ENCODE data around the gene WNT7B.
A peak's percentile ranks its signal among the peaks of the same experiment; 100 is the strongest.

Gene WNT7B

DNA sequence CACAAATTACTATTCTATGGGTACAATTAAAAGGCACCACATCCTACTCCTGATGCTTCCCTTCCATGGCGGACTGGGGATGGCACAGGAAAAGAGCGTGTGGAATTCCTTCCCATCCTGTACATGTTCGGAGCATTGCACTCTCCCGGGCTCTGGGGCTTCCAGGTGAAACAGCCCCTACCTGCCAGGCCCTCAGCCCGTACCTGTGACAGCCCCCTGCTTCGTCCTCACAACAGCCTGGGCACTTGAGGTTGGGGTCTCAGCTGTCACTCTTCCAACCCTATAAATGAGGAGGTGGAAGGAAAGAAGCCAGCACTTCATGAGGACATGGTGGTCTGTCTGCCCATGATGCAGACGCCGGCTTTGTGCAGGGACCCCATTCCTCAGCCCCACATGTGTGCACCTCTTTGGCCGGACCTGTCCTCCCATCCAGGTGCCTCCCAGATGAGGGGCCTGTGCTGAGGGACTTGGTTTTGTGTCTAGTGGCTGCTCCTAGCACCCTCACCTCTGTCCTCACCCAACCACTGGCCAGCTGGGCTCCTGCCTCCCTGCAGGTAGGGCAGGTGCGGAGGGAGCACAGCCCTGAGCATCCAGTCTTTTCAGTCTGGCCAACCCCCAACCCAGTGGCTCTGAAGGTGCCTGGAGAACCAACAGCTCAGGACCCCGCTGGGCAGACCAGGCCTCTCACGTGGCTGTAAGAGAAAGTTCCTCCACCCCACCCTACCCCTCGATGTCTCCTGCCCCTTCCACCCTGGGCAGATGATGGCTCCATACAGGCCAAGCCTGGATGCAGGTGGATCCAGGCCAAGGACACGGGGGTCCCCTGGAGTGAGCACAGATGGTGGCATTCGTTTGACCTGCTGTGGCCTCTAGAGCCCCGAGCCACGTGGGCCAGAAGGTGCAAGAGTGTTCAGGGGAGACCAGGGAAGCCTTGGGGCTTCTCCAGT is 23.4 kb upstream of the WNT7B start:
- H3K27ac ChIP-seq (ENCODE audit: low read depth, low read length), result no peak overlapping the region

DNA sequence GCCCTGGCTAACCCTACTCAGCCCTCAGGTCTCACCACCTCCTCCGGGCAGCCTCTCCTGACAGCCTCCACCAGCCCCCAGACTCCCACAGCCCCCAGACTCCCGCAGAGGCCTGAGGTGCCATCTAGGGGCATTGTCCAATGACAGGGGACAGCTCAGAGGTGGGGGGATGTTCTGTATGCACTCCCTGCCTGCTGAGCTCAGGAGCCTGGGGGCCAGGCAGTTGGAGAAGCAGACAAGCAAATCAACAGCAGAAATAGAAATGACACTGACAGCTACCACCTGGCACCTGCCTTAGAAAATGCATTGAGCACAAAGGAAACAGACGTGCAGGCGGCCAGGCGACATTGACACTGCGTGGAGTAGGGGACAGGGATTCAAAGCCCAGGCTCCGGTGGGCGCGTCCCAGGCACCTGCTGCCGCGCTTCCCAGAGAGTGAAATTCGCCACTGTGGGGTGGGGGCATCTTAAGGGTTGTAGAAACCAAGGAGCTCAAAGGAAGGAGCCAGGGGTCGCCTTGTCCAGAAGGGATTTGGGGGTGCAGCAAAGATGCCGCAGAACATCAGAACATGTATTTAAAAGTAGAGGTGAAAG is 22.5 kb upstream of the WNT7B start:
- no peaks in the 10 kb centered on the region for H3K36me3 ChIP-seq (ENCODE audit: insufficient read depth, low read length)
- no peak overlapping the region for H2AFZ ChIP-seq (ENCODE audit: low read length, unreplicated experiment)
- H3K27me3 ChIP-seq (ENCODE audit: insufficient read depth, low read length), result no peaks in the 10 kb centered on the region
- H3K4me1 ChIP-seq (ENCODE audit: control insufficient read depth, insufficient read depth, low read length, unreplicated experiment), result peaks cover 49% of the 10 kb centered on the region
- H3K27ac ChIP-seq (ENCODE audit: low read depth, low read length), result no peak overlapping the region
- H3K4me3 ChIP-seq (ENCODE audit: low read depth, low read length), result no peak overlapping the region
- H3K79me2 ChIP-seq (ENCODE audit: control insufficient read depth, insufficient read depth, low read length, unreplicated experiment), result no peaks in the 10 kb centered on the region

More for the DNA sequence above, 23.4 kb upstream of the WNT7B start:
- no peak overlapping the region for H3K4me3 ChIP-seq (ENCODE audit: low read depth, low read length)
- H2AFZ ChIP-seq (ENCODE audit: low read length, unreplicated experiment), result no peak overlapping the region
- no peaks in the 10 kb centered on the region for H3K79me2 ChIP-seq (ENCODE audit: control insufficient read depth, insufficient read depth, low read length, unreplicated experiment)
- no peaks in the 10 kb centered on the region for H3K36me3 ChIP-seq (ENCODE audit: insufficient read depth, low read length)
- no peaks in the 10 kb centered on the region for H3K27me3 ChIP-seq (ENCODE audit: insufficient read depth, low read length)
- peaks cover 45% of the 10 kb centered on the region for H3K4me1 ChIP-seq (ENCODE audit: control insufficient read depth, insufficient read depth, low read length, unreplicated experiment)

DNA sequence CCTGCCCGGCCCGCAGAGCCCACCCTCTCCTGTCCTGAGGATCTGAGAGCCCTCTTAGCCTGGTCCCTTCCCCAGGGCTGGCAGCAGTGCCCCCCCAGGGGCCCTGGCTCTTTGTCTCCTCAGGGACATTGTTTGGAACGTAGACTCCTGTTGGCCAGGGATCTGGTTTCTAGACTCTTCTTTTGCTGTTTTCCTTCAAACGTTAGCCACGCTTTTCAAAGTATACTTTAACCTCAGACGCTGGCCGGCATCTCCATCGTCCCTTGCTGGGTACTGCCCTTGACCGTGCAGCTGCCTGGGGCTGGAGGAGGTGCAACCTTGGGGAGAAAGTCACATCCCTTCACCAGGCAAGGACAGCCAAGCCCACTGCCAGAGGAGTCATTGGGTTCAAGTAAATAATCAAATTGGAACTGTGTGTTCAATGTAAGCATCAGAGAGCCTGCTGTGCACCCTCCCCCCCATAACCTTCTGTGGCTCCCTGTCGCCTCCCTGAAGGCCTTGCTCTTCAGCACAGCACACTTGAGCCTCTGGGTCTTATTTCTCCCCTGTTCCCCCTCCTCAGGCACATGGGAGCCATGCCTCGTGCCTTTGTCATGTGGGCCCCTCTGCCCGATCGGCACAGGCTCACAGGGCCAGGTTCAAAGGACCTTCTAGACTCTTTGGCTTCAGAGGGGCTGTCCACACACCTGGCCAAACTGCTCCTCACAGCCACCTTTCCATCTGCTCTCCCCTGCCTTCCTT is 21.8 kb upstream of the WNT7B start:
- Histone ChIP-seq H2AFZ (ENCODE audit: low read length, unreplicated experiment) (no peak overlapping the region), H3K4me3 (ENCODE audit: low read depth, low read length) (no peak overlapping the region), H3K4me1 (ENCODE audit: control insufficient read depth, insufficient read depth, low read length, unreplicated experiment) (peaks cover 48% of the 10 kb centered on the region), H3K79me2 (ENCODE audit: control insufficient read depth, insufficient read depth, low read length, unreplicated experiment) (no peaks in the 10 kb centered on the region), H3K27me3 (ENCODE audit: insufficient read depth, low read length) (no peaks in the 10 kb centered on the region), H3K27ac (ENCODE audit: low read depth, low read length) (no peak overlapping the region), H3K36me3 (ENCODE audit: insufficient read depth, low read length) (no peaks in the 10 kb centered on the region)

DNA sequence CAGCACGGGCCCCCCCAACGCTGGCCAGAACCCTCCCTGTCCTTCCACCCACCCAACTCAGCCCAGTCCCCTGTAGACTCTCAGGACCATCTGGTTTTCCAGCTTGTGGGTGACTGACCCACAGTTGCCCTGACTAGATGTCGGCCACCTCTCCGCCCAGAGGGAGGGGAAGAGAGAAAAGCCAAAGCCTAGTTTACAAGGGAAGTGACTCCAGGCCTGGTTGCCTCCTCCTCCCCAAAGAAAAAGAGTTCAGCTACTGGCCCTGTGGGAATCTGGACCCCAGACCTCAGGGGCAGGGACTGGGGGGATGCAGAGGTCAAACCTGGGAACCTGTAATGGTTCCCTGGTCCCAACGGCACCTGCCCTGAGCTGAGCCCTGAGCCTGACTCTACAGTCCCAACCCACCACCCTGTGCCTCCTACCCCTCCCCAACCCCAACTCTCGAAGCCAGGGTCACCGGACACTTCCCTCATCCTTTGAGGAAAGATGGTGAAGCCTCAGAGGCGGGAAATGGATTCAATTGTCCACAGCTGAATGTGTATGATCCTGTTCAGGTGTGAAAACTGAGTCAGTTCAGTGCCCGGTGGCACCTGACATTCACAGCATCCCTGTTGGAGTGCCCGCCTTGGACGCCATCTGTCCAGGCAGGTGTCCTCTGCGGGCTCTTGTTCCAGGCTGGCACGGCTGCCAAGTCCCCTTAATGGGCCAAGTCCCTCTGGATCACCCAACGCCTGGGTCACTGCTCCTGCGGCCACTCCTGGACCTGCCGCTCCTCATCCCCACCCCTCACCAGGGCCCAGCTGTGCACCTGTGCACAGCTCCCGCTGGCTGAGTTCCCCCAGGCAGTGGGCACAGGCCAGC is 21.0 kb upstream of the WNT7B start:
- Histone ChIP-seq H3K4me3 (ENCODE audit: low read depth, low read length) (no peak overlapping the region), H3K27me3 (ENCODE audit: insufficient read depth, low read length) (no peaks in the 10 kb centered on the region), H3K4me1 (ENCODE audit: control insufficient read depth, insufficient read depth, low read length, unreplicated experiment) (peaks cover 40% of the 10 kb centered on the region), H2AFZ (ENCODE audit: low read length, unreplicated experiment) (no peak overlapping the region), H3K36me3 (ENCODE audit: insufficient read depth, low read length) (no peaks in the 10 kb centered on the region), H3K27ac (ENCODE audit: low read depth, low read length) (peak overlapping the region; percentile 90), H3K79me2 (ENCODE audit: control insufficient read depth, insufficient read depth, low read length, unreplicated experiment) (no peaks in the 10 kb centered on the region)

DNA sequence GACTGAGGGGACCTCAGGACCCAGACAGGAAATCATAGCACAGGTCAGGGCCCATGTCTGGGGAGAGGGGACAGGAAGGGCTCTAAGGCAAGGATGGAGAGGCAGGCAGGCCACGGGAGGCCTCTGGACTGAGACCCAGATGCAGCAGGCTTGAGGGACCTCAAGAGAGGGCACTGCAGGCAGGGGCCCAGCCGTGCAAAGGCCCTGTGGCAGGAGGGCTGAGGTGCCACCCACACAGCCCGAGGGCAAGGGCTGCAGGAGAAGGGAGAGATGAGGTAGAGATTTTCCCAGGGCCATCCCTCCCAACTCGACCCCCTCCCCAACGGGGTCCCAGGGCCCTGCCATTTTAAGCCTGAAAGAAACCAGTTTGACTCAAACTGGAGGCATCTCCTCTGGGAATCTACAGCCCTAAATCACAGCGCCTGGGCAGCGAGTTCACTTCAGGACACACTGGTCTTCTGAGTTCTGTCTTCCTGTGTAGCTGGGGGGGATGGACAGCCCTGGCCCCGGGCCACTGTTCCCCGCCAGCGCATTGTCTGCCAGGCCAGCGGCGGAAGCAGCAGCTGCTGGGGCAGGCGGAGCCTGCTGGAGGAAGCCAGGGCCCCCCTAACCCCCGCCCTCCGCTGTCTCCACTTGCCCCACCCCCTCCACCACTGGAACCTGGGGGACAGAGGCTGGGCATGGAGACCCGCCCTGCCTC is 20.3 kb upstream of the WNT7B start:
- Histone ChIP-seq H3K4me3 (ENCODE audit: low read depth, low read length) (peak overlapping the region; percentile 48), H3K27ac (ENCODE audit: low read depth, low read length) (peak overlapping the region; percentile 90), H2AFZ (ENCODE audit: low read length, unreplicated experiment) (no peak overlapping the region)

DNA sequence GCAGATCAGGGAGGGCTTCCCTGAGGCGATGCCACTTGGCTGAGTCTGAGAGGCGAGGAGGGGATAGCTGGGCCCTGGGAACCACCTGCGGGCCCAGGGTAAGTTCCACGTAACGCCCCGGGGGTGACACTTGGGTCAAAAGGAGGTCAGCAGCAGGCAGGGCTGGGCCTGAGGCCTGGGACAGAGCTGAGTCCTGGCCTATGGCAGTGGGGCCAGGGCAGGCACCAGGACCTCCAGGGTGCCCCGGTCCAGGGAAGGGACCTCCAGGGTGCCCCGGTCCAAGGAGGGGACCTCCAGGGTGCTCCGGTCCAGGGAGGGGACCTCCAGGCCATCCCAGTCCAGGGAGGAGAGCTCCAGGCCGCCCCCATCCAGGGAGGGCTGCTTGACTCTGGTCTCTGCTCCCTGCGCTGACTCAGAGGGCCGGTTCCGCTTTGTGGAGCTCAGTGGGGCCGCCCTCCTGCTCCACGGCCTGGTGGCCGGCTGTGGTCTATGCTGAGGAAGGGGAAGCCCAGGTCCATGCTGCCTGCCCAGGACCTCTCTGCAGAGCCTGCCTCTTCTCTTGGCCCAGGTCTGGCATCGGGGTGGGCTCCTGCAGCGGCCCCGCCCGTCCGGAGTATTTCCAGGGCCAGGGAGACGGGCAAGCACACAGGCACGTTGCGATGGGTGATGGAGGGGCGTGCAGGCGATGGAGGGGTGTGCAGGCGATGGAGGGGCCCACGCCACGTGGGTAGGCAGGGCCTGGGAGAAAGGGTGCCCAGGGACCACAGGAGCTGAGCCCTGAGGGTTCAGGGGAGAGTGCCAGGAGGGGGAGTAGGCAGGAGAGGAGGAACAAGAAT is 19.5 kb upstream of the WNT7B start:
- H3K27me3 ChIP-seq (ENCODE audit: insufficient read depth, low read length), result no peaks in the 10 kb centered on the region
- H3K36me3 ChIP-seq (ENCODE audit: insufficient read depth, low read length), result no peaks in the 10 kb centered on the region
- peak overlapping the region; percentile 48 for H3K4me3 ChIP-seq (ENCODE audit: low read depth, low read length)
- peaks cover 33% of the 10 kb centered on the region for H3K4me1 ChIP-seq (ENCODE audit: control insufficient read depth, insufficient read depth, low read length, unreplicated experiment)
- H3K27ac ChIP-seq (ENCODE audit: low read depth, low read length), result peak overlapping the region; percentile 90
- no peaks in the 10 kb centered on the region for H3K79me2 ChIP-seq (ENCODE audit: control insufficient read depth, insufficient read depth, low read length, unreplicated experiment)
- H2AFZ ChIP-seq (ENCODE audit: low read length, unreplicated experiment), result no peak overlapping the region

More for the DNA sequence above, 20.3 kb upstream of the WNT7B start:
- Histone ChIP-seq H3K79me2 (ENCODE audit: control insufficient read depth, insufficient read depth, low read length, unreplicated experiment) (no peaks in the 10 kb centered on the region), H3K36me3 (ENCODE audit: insufficient read depth, low read length) (no peaks in the 10 kb centered on the region), H3K4me1 (ENCODE audit: control insufficient read depth, insufficient read depth, low read length, unreplicated experiment) (peaks cover 33% of the 10 kb centered on the region), H3K27me3 (ENCODE audit: insufficient read depth, low read length) (no peaks in the 10 kb centered on the region)

DNA sequence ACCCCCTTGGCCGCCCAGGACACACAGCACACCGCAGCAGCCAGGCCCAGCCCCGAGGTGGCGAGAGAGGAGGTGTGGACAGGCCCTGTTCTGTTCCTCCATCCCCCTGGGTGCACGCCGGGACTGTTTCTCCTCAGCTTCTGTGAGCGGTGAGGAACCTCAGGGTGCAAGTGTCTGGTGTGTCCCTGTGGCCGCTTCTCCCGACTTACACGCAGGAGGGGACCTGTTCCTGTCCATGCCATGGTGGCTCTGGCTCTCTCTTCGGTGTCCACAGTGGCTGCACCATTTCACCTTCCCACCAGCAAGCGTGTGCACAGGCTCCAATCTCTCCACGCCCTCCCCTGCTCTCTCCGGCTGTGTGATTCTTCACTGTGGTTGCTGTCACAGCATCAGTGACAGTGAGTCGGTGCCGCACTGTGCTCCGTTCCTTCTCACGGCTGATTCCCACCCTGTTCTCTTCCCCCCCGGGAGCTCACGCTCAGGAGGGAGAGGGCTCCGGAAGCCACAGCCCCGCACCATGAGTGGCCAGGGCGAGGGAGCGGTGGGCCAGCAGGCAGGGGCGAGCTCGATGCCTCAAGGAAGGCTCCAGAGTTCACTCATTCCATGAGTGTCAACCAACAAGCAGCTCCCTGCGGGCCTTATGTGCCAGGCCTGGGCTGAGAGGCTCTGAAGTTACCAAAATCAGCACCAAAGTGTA is 18.6 kb upstream of the WNT7B start:
- peak overlapping the region; percentile 90 for H3K27ac ChIP-seq (ENCODE audit: low read depth, low read length)
- no peak overlapping the region for H3K4me3 ChIP-seq (ENCODE audit: low read depth, low read length)
- H3K27me3 ChIP-seq (ENCODE audit: insufficient read depth, low read length), result no peaks in the 10 kb centered on the region
- no peaks in the 10 kb centered on the region for H3K36me3 ChIP-seq (ENCODE audit: insufficient read depth, low read length)
- no peak overlapping the region for H2AFZ ChIP-seq (ENCODE audit: low read length, unreplicated experiment)
- H3K79me2 ChIP-seq (ENCODE audit: control insufficient read depth, insufficient read depth, low read length, unreplicated experiment), result no peaks in the 10 kb centered on the region
- H3K4me1 ChIP-seq (ENCODE audit: control insufficient read depth, insufficient read depth, low read length, unreplicated experiment), result peaks cover 33% of the 10 kb centered on the region

DNA sequence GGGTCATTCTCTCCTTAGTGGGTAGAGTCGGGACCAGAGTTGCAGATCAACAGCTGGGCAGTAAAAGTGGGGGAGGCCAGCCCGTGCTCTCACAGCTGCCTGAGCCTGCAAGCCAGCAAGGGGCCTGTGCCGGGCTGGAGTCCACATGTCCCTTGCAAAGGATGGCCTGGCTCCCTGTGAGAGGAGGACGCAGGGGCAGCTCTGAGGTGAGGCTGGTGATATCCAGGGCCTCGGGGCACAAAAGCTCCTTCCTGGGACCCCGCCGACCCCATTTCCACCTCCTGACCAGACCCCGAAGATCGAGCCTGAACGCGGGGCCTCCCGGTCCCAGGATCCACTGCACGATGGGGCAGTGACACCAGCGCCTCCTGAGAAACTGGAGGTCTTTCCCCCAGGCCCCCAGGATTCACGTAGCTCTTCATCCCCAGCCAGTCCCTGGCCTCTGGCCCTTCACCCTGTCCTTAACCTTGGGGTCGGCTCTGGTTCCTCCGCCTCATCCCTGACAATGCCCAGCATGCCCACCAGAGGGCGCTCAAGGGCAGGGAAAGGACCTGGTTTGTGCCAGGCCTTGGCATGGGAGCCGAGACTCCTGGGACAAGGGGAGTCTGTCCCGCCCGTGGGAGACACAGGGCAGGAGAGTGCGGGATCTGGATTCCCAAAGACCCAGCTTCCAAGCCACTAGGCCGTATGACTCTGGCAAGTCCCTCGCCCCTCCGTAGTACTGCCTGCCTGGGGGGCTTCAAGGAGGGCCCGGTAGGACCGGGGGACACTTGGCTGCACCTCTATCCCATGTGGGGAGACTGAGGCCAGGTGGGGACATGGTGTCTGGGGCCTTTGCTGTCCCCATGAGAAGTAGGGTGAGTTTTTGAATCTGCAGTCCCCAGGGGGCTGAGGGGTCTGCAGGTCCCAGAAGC is 17.8 kb upstream of the WNT7B start:
- H2AFZ ChIP-seq (ENCODE audit: low read length, unreplicated experiment), result no peak overlapping the region
- H3K4me1 ChIP-seq (ENCODE audit: control insufficient read depth, insufficient read depth, low read length, unreplicated experiment), result peaks cover 33% of the 10 kb centered on the region
- H3K36me3 ChIP-seq (ENCODE audit: insufficient read depth, low read length), result no peaks in the 10 kb centered on the region
- H3K27ac ChIP-seq (ENCODE audit: low read depth, low read length), result no peak overlapping the region
- H3K79me2 ChIP-seq (ENCODE audit: control insufficient read depth, insufficient read depth, low read length, unreplicated experiment), result no peaks in the 10 kb centered on the region
- no peaks in the 10 kb centered on the region for H3K27me3 ChIP-seq (ENCODE audit: insufficient read depth, low read length)
- no peak overlapping the region for H3K4me3 ChIP-seq (ENCODE audit: low read depth, low read length)

Data from ACC112 (cell line).